Subcutaneous abdominal adipose tissue (tissue), 5 donors: ENCODE results near the gene ZSCAN5B.

Source experiments
- H3K27ac ChIP-seq: one replicate; pipeline ENCODE4 v1.7.0; 2013; ENCODE audit warnings: low read depth, mild to moderate bottlenecking, inconsistent platforms, low read length, moderate library complexity
- H3K27me3 ChIP-seq, 5 donors: one replicate each; pipeline ENCODE4 v1.7.0; 2013; ENCODE audit warnings: low read length in 5 of 5, inconsistent platforms in 1 of 5; ENCODE audit not compliant: control insufficient read depth in 5 of 5, insufficient read depth in 4 of 5
- H3K36me3 ChIP-seq, 5 donors: one replicate each; pipeline ENCODE4 v1.7.0; 2013; ENCODE audit warnings: low read length in 5 of 5; ENCODE audit not compliant: control insufficient read depth in 5 of 5, insufficient read depth in 5 of 5
- H3K4me1 ChIP-seq, 5 donors: one replicate each; pipeline ENCODE4 v1.7.0; 2013; ENCODE audit warnings: low read length in 5 of 5, mild to moderate bottlenecking in 3 of 5, moderate library complexity in 1 of 5; ENCODE audit not compliant: control insufficient read depth in 5 of 5, insufficient read depth in 5 of 5
- H3K4me3 ChIP-seq, 5 donors: one replicate each; pipeline ENCODE4 v1.7.0; 2013; ENCODE audit warnings: low read length in 5 of 5, low read depth in 1 of 5
- H3K9ac ChIP-seq, 5 donors: one replicate each; pipeline ENCODE4 v1.7.0; 2013; ENCODE audit warnings: low read length in 5 of 5, mild to moderate bottlenecking in 4 of 5, moderate library complexity in 3 of 5
- H3K9me3 ChIP-seq, 5 donors: one replicate each; pipeline ENCODE4 v1.7.0; 2013; ENCODE audit warnings: low read length in 5 of 5; ENCODE audit not compliant: control insufficient read depth in 5 of 5
- donor health status: healthy.
- donor health status: healthy.
- donor health status: healthy.
- donor health status: healthy.
- donor health status: healthy.

The ZSCAN5B gene

DNA sequence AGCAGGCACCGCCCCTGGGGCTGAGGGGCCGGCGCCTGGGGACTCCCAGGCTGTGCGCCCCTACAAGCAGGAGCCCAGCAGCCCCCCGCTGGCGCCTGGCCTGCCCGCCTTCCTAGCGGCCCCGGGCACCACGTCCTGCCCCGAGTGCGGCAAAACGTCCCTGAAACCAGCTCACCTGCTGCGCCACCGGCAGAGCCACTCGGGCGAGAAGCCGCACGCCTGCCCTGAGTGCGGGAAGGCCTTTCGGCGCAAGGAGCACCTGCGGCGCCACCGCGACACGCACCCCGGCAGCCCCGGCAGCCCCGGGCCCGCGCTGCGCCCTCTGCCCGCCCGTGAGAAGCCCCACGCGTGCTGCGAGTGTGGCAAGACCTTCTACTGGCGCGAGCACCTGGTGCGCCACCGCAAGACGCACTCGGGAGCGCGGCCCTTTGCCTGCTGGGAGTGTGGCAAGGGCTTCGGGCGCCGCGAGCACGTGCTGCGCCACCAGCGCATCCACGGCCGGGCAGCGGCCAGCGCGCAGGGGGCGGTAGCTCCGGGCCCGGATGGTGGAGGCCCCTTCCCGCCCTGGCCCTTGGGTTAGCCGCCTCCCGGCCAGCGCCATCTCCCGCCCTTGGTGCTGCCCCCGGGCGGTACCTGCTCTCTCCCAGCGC, 37.8 kb downstream of the ZSCAN5B start:
- no peak overlapping the region for H3K9ac ChIP-seq
- no peak overlapping the region for H3K4me3 ChIP-seq
- H3K27me3 ChIP-seq, result no peaks in the 10 kb centered on the region
- H3K4me1 ChIP-seq, result peaks cover 0 to 17% (median 4%) of the 10 kb centered on the region in 5 donors
- H3K27ac ChIP-seq, result no peak overlapping the region
- H3K36me3 ChIP-seq, result peaks cover 0 to 47% (median 41%) of the 10 kb centered on the region in 5 donors
- no peaks in the 10 kb centered on the region for H3K9me3 ChIP-seq

DNA sequence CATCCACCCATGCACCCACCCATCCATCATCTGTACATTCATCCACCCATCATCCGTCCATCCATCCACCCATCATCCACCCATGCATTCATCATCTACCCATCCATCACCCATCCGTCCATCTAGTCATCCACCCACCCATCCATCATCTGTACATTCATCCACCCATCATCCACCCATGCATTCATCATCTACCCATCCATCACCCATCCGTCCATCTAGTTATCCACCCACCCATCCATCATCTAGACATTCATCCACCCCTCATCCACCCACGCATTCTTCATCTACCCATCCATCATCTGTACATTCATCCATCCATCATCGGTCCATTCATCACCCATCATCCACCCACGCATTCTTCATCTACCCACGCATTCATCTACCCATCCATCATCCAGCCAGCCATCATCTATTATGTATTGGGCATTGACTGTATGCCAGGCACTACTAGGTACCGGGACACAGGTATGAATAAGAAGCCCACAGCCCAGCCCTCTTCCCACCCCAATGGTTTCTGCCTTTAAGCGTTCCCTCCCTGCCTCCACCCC, 38.5 kb downstream of the ZSCAN5B start:
- no peak overlapping the region for H3K27ac ChIP-seq
- H3K36me3 ChIP-seq, result peaks cover 0 to 47% (median 44%) of the 10 kb centered on the region in 5 donors
- H3K4me3 ChIP-seq, result no peak overlapping the region
- H3K4me1 ChIP-seq, result peaks cover 0 to 17% (median 4%) of the 10 kb centered on the region in 5 donors
- no peaks in the 10 kb centered on the region for H3K9me3 ChIP-seq
- H3K9ac ChIP-seq, result no peak overlapping the region
- H3K27me3 ChIP-seq, result no peaks in the 10 kb centered on the region

DNA sequence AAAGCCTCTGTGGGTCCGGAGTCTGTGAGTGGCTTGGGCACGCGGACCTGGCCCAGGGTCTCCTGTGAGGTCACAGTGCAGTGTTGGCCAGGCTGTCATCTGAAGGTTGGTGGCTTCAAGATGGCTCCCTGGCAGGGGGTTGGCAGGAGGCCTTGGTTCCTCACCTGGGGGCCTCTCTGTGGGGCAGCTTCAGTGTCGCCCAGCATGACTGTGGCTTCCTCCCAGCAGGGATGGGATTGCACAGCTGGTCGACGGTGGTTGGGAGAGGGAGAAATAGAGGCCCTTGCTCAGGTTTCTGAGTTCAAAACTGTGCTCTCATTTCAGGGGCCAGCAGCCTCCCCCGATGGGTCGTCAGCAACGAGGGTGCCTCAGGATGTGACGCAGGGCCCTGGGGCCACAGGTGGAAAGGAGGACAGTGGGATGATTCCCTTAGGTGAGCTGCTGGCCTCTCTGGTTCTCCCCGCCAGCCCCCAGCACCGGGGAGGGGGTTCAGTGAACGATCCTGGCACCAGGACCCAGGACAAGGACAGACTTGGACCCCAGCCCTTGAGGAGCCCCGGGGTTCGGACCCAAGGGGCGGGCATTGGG, 39.3 kb downstream of the ZSCAN5B start:
- H3K36me3 ChIP-seq, result peaks cover 0 to 49% (median 46%) of the 10 kb centered on the region in 5 donors
- H3K27me3 ChIP-seq, result no peaks in the 10 kb centered on the region
- no peak overlapping the region for H3K27ac ChIP-seq
- H3K9me3 ChIP-seq, result no peaks in the 10 kb centered on the region
- peaks cover 0 to 18% (median 4%) of the 10 kb centered on the region in 5 donors for H3K4me1 ChIP-seq
- no peak overlapping the region for H3K4me3 ChIP-seq
- H3K9ac ChIP-seq, result no peak overlapping the region

DNA sequence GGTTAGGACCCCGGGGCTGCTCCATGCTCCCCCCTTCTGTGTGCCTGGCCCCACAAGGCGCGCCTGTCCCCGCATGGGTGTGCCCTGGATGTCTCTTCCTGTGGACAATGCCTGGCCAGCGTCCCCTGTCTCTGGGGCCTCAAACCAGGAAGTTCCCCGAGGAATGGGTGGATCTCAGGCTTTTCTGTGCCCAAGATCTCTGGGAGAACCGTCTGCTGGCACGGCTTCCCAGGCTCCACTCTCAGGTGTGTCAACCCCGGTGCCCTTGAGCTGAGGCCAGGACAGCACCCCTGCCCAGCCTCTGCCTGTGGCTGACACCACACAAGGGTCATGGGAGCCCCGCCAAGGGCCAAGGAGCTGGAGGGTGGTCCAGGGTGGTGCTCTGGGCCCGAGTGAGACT, 40.8 kb downstream of the ZSCAN5B start:
- H3K4me1 ChIP-seq, result peaks cover 0 to 19% (median 4%) of the 10 kb centered on the region in 5 donors
- no peaks in the 10 kb centered on the region for H3K9me3 ChIP-seq
- peak overlapping the region in 4 of 5 donors; percentile 14 to 42 (median 30) for H3K9ac ChIP-seq
- no peak overlapping the region for H3K4me3 ChIP-seq
- H3K36me3 ChIP-seq, result peaks cover 0 to 49% (median 46%) of the 10 kb centered on the region in 5 donors
- no peaks in the 10 kb centered on the region for H3K27me3 ChIP-seq
- no peak overlapping the region for H3K27ac ChIP-seq

DNA sequence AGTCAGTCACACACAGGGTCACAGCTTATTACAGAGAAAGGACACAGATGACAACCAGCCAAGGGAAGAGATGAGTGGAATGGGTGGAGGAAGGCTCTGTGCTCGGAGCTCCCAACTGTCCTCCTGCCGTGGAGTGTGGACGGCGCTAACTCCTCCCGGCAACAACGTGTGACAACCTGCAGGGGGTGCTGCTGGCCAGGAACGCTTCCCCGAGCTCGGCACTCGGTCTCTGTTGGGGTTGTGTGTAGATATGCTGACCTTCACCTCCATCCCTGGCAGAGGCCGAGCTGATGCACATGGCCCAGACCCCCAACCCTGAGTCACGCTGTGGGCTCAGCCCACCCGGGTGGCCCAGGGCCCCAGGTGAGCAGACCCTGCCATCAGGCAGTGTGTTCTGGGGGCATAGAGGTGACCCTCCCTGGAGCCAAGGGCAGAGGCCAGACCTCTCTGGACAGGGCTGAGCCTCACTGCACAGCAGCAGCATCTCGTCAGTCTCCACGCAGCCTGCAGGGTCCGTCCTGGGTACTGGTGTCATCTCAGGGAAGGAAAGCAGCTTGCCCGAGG, 42.4 kb downstream of the ZSCAN5B start:
- Histone ChIP-seq H3K36me3 (peaks cover 0 to 40% (median 36%) of the 10 kb centered on the region in 5 donors), H3K4me1 (peaks cover 0 to 19% (median 4%) of the 10 kb centered on the region in 5 donors), H3K9me3 (no peaks in the 10 kb centered on the region), H3K9ac (no peak overlapping the region), H3K27me3 (no peaks in the 10 kb centered on the region), H3K4me3 (no peak overlapping the region), H3K27ac (no peak overlapping the region)

DNA sequence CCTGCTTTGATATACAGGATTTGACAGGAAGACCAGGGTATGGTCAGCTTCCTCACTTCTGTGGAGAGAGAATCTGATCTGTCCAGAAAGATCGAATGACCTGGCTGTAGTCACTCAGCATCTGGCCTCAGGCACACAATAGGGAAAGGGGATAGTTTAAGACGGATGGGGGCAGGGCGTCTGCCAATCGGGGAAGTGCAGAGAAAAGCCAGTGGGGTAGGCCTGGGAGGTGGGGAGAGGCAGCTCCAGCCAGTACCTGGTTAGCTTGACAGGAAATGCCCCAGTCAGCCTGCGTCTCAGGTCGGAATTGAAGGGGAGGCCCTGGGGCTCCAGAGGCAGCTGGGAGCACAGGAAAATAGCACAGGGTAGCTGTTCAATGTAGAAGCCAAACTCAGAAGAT, 44.1 kb downstream of the ZSCAN5B start:
- H3K9ac ChIP-seq, result no peak overlapping the region
- peaks cover 0 to 31% (median 28%) of the 10 kb centered on the region in 5 donors for H3K36me3 ChIP-seq
- no peaks in the 10 kb centered on the region for H3K27me3 ChIP-seq
- no peaks in the 10 kb centered on the region for H3K9me3 ChIP-seq
- H3K4me3 ChIP-seq, result no peak overlapping the region
- H3K4me1 ChIP-seq, result peaks cover 0 to 19% (median 4%) of the 10 kb centered on the region in 5 donors
- H3K27ac ChIP-seq, result no peak overlapping the region

DNA sequence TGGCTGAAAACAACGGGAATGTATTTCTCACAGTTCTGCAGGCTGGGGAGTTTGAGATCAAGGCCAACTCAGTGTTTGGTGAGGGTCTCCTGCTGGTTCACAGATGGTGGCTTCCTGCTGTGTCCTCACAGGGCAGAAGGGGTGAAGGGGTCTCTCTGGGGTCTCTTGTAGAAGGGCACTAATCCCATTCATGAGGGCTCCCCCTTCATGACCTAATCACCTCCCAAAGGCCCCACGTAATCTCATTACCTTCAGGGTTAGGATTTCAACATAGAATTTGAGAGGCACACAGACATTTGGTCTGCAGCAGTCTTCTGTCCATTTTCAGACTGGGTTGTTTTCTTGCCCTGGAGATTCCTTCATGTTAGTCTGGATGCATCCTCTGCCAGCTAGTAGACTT, 44.9 kb downstream of the ZSCAN5B start:
- Histone ChIP-seq H3K9me3 (no peaks in the 10 kb centered on the region), H3K27me3 (no peaks in the 10 kb centered on the region), H3K9ac (no peak overlapping the region), H3K27ac (no peak overlapping the region), H3K36me3 (peaks cover 0 to 37% (median 31%) of the 10 kb centered on the region in 5 donors), H3K4me1 (peaks cover 0 to 19% (median 4%) of the 10 kb centered on the region in 5 donors), H3K4me3 (no peak overlapping the region)

DNA sequence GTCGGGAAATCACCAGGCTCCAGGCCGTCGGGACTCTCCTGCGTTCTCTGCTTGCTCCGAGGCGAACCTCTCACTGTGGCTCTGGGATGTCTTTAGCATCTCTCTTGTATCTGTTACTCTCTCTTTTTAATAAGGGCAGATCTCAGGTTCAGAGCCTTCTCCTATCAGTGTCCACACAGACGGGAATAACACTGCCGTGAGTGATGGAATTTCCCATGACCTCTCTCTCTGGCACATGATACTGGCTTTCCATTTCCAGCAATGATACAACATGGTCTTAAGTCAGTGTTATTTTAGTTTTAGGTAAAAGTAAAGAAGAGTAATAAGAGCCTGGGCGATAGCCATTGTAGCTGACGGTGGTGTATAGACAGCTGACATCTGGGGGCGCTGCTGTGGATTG, 47.2 kb downstream of the ZSCAN5B start:
- H3K36me3 ChIP-seq, result peaks cover 0 to 37% (median 33%) of the 10 kb centered on the region in 5 donors
- no peak overlapping the region for H3K9ac ChIP-seq
- peaks cover 0 to 2% (median 0%) of the 10 kb centered on the region in 5 donors for H3K4me1 ChIP-seq
- H3K4me3 ChIP-seq, result no peak overlapping the region
- H3K27me3 ChIP-seq, result no peaks in the 10 kb centered on the region
- no peaks in the 10 kb centered on the region for H3K9me3 ChIP-seq
- H3K27ac ChIP-seq, result no peak overlapping the region

DNA sequence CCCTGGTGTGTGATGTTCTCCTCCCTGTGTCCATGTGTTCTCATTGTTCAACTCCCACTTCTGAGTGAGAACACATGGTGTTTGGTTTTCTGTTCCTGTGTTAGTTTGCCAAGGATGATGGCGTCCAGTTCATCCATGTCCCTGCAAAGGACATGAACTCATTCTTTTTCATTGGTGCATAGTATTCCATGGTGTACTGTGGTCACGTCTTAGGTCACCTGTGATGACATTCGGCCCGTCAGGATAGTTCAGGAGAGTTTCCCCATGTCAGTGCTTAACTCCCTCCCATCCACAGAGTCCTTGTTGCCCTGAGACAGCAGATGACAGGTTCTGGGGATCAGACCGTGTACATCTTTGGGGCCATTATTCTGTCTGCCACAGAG, 47.9 kb downstream of the ZSCAN5B start:
- no peak overlapping the region for H3K4me3 ChIP-seq
- no peaks in the 10 kb centered on the region for H3K27me3 ChIP-seq
- H3K9me3 ChIP-seq, result no peaks in the 10 kb centered on the region
- H3K9ac ChIP-seq, result no peak overlapping the region
- no peak overlapping the region for H3K27ac ChIP-seq
- peaks cover 0 to 31% (median 28%) of the 10 kb centered on the region in 5 donors for H3K36me3 ChIP-seq
- peaks cover 0 to 2% (median 0%) of the 10 kb centered on the region in 5 donors for H3K4me1 ChIP-seq
